DND-41 (cell line): ENCODE measurements around the gene CYP2A13.

Source experiments
- CTCF ChIP-seq: IDR thresholded peaks from 2 replicates; pipeline ENCODE4 v1.5.1; 2012; ENCODE audit warnings: borderline replicate concordance, low read length, moderate library complexity, mild to moderate bottlenecking; ENCODE audit not compliant: poor library complexity, severe bottlenecking; ENCODE audit errors: extremely low read depth
- EZH2 ChIP-seq: IDR thresholded peaks from 3 replicates; pipeline ENCODE4 v1.6.1; 2012; ENCODE audit warnings: borderline replicate concordance, low read depth, mild to moderate bottlenecking, moderate library complexity, low read length, inconsistent platforms; ENCODE audit not compliant: severe bottlenecking

DNA sequence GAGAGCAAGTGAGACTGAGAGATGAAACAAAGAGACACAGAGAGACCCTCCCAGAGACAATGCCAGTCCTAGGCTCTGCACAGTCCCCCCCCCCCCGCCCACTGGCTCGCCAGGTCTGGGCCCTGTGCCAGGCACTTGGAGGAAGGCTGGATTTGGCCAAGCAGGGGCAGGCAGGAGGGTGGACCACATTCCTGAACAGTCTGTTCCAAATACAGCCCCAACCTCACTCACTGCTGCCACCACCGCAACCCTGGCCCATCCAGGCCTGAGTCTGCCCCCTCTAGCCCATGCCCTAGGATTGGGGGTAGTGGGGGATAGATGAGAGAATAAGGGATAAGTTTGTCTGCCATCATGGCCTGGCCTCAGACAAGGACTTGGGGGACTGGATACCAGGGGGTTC, 45.0 kb downstream of the CYP2A13 start:
- TF ChIP-seq EZH2: no peak
- no peak for TF ChIP-seq CTCF
